Inflammatory macrophage treated with lipopolysaccharide for 4 hours (primary cell): ENCODE measurements around the gene FBXO47.

ENCODE experiments used
- DNase-seq: peaks from one replicate; pipeline ENCODE4 v3.0.0-alpha.2; 2020

Gene FBXO47

GRCh38 chr17:38967290-38967738 lies at the start of gene FBXO47:
Gene FBXO47, minus strand, starts transcription at chr17:38967403. Its CDS starts 4,378 bp downstream, at chr17:38963025.
- peak; percentile 84 for DNase-seq

- peak; percentile 76 for DNase-seq
These were observed 49.3 kb upstream of the FBXO47 start for GRCh38 chr17:39016193-39017153.

- DNase-seq, result no peak
These were observed 48.3 kb upstream of the FBXO47 start for GRCh38 chr17:39015546-39015935.

- peak; percentile 77 for DNase-seq
These were observed 47.8 kb upstream of the FBXO47 start for GRCh38 chr17:39014795-39015545.

GRCh38 chr17:39014044-39014794 lies 47.0 kb upstream of the FBXO47 start:
- DNase-seq, result peak; percentile 49

GRCh38 chr17:39012725-39013124 lies 45.5 kb upstream of the FBXO47 start:
- DNase-seq, result no peak

- no peak for DNase-seq
These were observed 44.8 kb upstream of the FBXO47 start for GRCh38 chr17:39011907-39012468.

GRCh38 chr17:39009581-39010001 lies 42.4 kb upstream of the FBXO47 start:
- DNase-seq, result no peak

GRCh38 chr17:39008633-39009032 lies 41.4 kb upstream of the FBXO47 start:
- no peak for DNase-seq

GRCh38 chr17:39002991-39003715 lies 36.0 kb upstream of the FBXO47 start:
- peak; percentile 84 for DNase-seq

- peak; percentile 94 for DNase-seq
These were observed 34.8 kb upstream of the FBXO47 start for GRCh38 chr17:39001703-39002637.

GRCh38 chr17:39000021-39000601 lies 32.9 kb upstream of the FBXO47 start:
- DNase-seq, result peak; percentile 43

- DNase-seq, result no peak
These were observed 29.6 kb upstream of the FBXO47 start for GRCh38 chr17:38996660-38997337.

GRCh38 chr17:38994026-38994425 lies 26.8 kb upstream of the FBXO47 start:
- no peak for DNase-seq

- peak; percentile 78 for DNase-seq
These were observed 17.5 kb upstream of the FBXO47 start for GRCh38 chr17:38984666-38985065.

- peak; percentile 68 for DNase-seq
These were observed 15.9 kb upstream of the FBXO47 start for GRCh38 chr17:38982858-38983746.

GRCh38 chr17:38981636-38982035 lies 14.4 kb upstream of the FBXO47 start:
- no peak for DNase-seq

- no peak for DNase-seq
These were observed 13.5 kb upstream of the FBXO47 start for GRCh38 chr17:38980490-38981217.
